Kidney epithelial cell (primary cell): ENCODE data around the gene HOXA13. TPM values are rescaled to one million over a fixed set of nuclear protein-coding genes. Genes with fewer than 3 reads are reported as not detected.
A peak's percentile ranks its signal among the peaks of the same experiment; 100 is the strongest.

Experiments
- DNase-seq: peaks from one replicate; pipeline ENCODE4 v3.0.0-alpha.2; 2010; ENCODE audit warnings: low read depth
- H3K27me3 ChIP-seq: 2 replicates; pipeline ENCODE4 v1.6.0; 2011; ENCODE audit warnings: low read length; ENCODE audit not compliant: control insufficient read depth, insufficient read depth
- H3K36me3 ChIP-seq: 2 replicates; pipeline ENCODE4 v1.5.1; 2011; ENCODE audit warnings: low read length; ENCODE audit not compliant: control insufficient read depth, insufficient read depth
- H3K4me3 ChIP-seq: 2 replicates; pipeline ENCODE4 v1.5.1; 2011; ENCODE audit warnings: low read depth, mild to moderate bottlenecking, control low read depth, low read length
- total RNA-seq: library from RNA; depleted of rRNA; stranded (reverse); fragments of >200 nt; gene quantifications from 2 replicates; pipeline ENCODE4 v1.2.3, GENCODE V29; 2015
- TF ChIP-seq, protein P1 (sequence below): IDR thresholded peaks from 2 replicates; pipeline ENCODE4 v1.5.1; 2011; ENCODE audit warnings: mild to moderate bottlenecking, moderate library complexity, low read length, control low read depth, inconsistent platforms; ENCODE audit not compliant: insufficient read depth, poor library complexity, severe bottlenecking

Gene HOXA13
- total RNA-seq, 1 donor from 2014 or later = not detected

DNA sequence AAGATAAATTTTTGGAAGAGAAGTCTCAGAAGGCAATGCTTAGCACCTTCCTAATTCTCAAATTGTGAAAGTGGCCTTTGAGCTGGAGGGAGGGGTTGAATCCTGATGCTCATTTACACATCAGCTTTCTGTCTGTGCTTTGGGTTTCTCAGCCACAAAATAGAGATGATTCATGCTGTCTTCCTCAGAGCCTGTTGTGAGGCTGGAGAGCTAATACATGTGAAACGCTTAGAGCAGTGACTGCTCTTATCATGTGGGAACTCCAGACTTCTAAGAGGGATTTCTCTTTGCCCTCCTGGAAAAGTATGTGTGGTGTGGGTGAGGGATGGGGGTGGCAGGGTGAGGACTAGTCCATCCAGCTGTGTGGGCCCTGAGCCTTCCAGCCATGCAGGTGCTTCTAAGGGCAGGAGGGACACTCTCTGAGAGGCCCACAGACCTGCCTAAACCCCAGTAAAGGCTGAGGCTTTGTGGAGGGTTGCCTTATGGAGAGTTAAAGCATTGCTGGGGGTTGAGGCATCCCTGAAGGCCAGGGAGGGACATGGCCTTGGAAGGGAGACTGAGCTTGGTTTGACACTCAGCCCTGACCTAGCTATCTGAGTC lies 37.9 kb upstream of the HOXA13 start:
- Histone ChIP-seq H3K4me3 (no peak overlapping the region), H3K27me3 (peaks cover 82% of the 10 kb centered on the region), H3K36me3 (no peaks in the 10 kb centered on the region)
- TF ChIP-seq, protein P1, sequence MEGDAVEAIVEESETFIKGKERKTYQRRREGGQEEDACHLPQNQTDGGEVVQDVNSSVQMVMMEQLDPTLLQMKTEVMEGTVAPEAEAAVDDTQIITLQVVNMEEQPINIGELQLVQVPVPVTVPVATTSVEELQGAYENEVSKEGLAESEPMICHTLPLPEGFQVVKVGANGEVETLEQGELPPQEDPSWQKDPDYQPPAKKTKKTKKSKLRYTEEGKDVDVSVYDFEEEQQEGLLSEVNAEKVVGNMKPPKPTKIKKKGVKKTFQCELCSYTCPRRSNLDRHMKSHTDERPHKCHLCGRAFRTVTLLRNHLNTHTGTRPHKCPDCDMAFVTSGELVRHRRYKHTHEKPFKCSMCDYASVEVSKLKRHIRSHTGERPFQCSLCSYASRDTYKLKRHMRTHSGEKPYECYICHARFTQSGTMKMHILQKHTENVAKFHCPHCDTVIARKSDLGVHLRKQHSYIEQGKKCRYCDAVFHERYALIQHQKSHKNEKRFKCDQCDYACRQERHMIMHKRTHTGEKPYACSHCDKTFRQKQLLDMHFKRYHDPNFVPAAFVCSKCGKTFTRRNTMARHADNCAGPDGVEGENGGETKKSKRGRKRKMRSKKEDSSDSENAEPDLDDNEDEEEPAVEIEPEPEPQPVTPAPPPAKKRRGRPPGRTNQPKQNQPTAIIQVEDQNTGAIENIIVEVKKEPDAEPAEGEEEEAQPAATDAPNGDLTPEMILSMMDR = no peak
- DNase-seq = peak; percentile 2

DNA sequence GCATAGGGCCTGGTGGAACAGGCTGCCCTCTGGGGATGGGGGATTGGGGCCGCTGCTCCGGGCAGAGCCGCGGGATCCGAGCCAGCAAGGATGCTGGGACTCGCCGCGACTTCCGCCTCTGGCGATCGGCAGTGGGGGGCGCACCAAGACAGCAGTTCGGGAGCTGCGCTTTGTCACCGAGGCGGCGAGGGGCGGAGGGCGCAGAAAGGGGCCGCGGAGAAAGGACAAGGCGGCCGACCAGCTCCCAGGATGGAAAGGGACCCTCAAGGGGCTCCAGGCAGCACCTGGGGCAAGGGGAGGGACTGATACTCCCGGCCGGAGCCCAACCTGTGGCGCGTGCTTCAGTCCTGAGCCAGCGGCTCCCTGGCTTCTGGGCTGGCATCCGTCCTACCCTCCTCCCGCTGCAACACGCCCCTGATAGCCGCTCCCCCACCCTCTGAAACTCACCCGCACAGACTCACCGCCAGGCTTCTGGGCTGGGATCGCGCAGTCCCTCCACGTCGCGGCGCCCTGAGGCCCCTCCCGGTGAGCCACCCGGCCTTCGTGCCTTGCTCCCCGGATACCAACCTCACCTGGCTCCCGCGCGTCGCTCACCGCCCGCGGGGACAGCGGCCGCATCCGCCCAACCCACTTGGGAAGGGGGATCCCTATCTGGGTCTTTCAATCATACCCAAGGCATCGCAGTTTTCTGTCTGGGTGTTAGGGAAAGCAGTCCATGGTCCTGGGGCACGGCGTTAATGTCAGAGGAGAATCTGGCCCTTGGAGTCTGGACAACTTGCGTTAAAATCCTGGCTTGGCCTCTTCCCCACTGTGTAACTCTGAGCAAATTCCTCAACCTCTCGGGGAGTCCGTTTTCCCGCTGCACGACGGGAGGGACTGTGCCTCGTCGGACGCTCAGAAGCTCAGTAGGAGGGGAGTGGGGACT lies 35.8 kb upstream of the HOXA13 start:
- DNase-seq = no peak
- H3K36me3 ChIP-seq = no peaks in the 10 kb centered on the region
- peaks cover 60% of the 10 kb centered on the region for H3K27me3 ChIP-seq
- TF ChIP-seq, protein P1 = peak; percentile 52
- H3K4me3 ChIP-seq = peak overlapping the region; percentile 19

DNA sequence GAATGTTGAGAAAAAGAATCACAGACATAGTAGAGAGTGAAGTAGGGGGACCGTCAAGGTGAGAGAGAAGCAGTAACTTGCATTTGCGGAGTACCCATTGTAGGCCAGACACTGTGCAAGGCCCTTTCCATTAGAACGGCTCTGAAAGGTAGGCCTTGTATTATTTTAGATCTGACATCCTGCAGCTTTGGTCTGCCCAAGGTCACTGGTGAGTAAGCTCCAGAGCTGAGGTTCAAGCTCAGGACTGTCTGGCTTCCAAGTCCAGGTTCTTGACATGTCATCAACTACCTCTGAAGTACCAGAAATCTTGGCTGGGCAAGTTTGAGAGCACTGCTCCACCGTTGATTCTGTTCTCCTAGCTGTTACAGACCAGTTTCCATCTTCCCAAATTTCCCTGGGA lies 29.6 kb upstream of the HOXA13 start:
- Histone ChIP-seq H3K27me3 (peaks cover 29% of the 10 kb centered on the region), H3K4me3 (no peak overlapping the region), H3K36me3 (no peaks in the 10 kb centered on the region)
- no peak for DNase-seq
- TF ChIP-seq, protein P1 = no peak

DNA sequence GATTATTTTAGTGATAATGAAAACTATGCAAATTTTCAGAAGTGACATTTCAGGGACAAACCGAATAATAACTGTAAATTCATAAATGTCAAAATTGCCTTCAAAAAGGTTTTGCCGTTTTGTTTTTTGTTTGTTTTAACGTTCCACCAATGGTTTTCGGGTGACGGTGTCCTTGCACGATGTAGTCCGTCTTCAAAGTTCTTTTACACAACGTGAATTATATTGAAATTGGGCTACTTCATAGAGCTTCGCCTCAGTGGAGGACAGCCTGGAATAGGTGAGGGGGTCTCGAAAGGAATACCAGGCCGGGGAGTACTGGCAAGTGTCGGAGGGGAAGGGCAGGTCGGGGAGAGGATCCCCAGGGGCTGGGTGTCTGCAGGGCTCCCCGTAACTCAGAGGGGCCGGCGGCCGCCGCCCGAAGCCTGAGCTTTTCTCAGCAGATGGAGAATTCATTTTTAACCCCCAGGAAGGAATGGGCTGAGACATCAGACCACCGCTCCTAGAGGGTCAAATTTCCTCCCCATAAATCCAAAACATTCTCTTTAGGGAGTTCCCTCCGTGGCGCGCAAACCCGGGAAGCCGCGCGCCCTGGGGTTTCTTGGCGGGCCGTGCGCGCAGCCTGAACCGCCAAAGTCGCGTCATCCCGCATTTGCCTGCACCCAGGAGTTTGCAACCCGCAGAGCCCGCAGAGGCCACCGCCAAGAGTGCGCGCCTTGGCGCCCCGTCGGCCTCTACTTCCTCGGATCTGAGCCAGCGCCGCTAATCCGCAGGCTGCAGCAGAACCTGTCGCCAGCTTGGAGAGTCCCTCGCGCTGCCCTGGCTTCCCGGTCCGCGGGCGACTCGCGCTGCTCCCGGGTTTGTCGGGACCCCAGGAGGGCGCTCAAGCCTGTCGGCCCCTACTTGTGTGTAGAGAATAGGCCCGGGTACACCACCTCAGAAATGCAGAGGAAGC lies 25.4 kb upstream of the HOXA13 start:
- Histone ChIP-seq H3K27me3 (peaks cover 55% of the 10 kb centered on the region), H3K4me3 (no peak overlapping the region)
- TF ChIP-seq, protein P1 = no peak

DNA sequence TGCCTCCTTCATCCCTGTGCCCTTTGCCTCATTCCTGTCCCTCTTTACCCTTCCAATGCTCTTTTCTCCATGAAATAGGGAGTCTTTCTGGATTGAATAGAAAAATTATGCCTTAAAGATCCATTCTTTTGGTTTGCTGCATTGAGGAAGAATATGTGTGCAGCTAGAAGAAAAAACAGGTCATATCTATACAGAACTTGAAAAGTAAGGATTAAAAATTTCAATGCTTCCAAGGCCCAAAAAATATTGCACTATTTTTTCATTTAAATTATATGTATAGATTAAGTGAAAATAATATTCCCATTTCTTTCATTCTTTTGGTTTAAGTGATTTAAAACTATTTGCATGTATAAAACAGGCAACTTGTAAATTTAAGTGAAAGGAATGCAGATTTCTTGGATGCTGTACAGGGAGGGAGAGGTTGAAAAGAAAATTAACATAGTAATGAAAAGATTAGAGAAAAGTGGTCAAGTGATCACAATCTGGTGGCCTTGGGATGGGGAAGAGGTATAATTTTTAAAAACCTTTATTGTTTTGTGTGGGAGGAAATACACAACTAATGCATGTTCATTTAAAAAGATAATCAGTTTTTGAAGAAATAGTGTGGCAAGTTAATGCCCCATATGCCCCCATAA lies 24.2 kb upstream of the HOXA13 start:
- DNase-seq = no peak
- TF ChIP-seq, protein P1 = no peak
- Histone ChIP-seq H3K27me3 (peaks cover 58% of the 10 kb centered on the region), H3K36me3 (no peaks in the 10 kb centered on the region), H3K4me3 (no peak overlapping the region)

More for the DNA sequence above, 25.4 kb upstream of the HOXA13 start:
- H3K36me3 ChIP-seq = no peaks in the 10 kb centered on the region
- no peak for DNase-seq
